ENCODE results near the gene TTC39B.

The TTC39B gene

GRCh38 chr9:15221746-15222145 lies 85.3 kb downstream of the TTC39B start:
- DNase-seq, result no peak

- DNase-seq, result peak; percentile 15
Measured at GRCh38 chr9:15220658-15221318, 86.2 kb downstream of the TTC39B start.

- DNase-seq, result no peak
Measured at GRCh38 chr9:15219546-15219945, 87.5 kb downstream of the TTC39B start.

- DNase-seq, result no peak
Measured at GRCh38 chr9:15218994-15219393, 88.0 kb downstream of the TTC39B start.

- DNase-seq, result no peak
Measured at GRCh38 chr9:15213249-15213648, 93.8 kb downstream of the TTC39B start.

GRCh38 chr9:15211815-15212495 lies 95.1 kb downstream of the TTC39B start:
- DNase-seq, result no peak

- DNase-seq, result peak; percentile 2
Measured at GRCh38 chr9:15211160-15211814, 95.7 kb downstream of the TTC39B start.

- DNase-seq, result no peak
Measured at GRCh38 chr9:15206903-15207696, 99.9 kb downstream of the TTC39B start.

GRCh38 chr9:15205632-15206420 lies 101.2 kb downstream of the TTC39B start:
- DNase-seq, result no peak

- no peak for DNase-seq
Measured at GRCh38 chr9:15203581-15203980, 103.4 kb downstream of the TTC39B start.

GRCh38 chr9:15200111-15200510 lies 106.9 kb downstream of the TTC39B start:
- no peak for DNase-seq

GRCh38 chr9:15192856-15193255 lies 114.2 kb downstream of the TTC39B start:
- no peak for DNase-seq

- no peak for DNase-seq
Measured at GRCh38 chr9:15191378-15191777, 115.6 kb downstream of the TTC39B start.

GRCh38 chr9:15189481-15189880 lies 117.5 kb downstream of the TTC39B start:
- DNase-seq, result no peak

GRCh38 chr9:15187589-15187988 lies 119.4 kb downstream of the TTC39B start:
- no peak for DNase-seq

- DNase-seq, result no peak
Measured at GRCh38 chr9:15182730-15183129, 124.3 kb downstream of the TTC39B start.

- DNase-seq, result no peak
Measured at GRCh38 chr9:15182101-15182551, 124.9 kb downstream of the TTC39B start.

- DNase-seq, result no peak
Measured at GRCh38 chr9:15180124-15180523, 126.9 kb downstream of the TTC39B start.

- no peak for DNase-seq
Measured at GRCh38 chr9:15178631-15179030, 128.4 kb downstream of the TTC39B start.

GRCh38 chr9:15176836-15177235 lies 130.2 kb downstream of the TTC39B start:
- no peak for DNase-seq

- DNase-seq, result no peak
Measured at GRCh38 chr9:15163931-15164330, 143.1 kb downstream of the TTC39B start.

- no peak for DNase-seq
Measured at GRCh38 chr9:15161753-15162152, 145.3 kb downstream of the TTC39B start.

All from T1000 (cell line).